Neural crest cell (in vitro differentiated cells): ENCODE data around the gene ANKRD13C. TPM values are rescaled to one million over a fixed set of nuclear protein-coding genes. Genes with fewer than 3 reads are reported as not detected.

ENCODE experiments used
- DNase-seq: peaks from one replicate; pipeline ENCODE4 v3.0.0; 2021; ENCODE audit warnings: low read depth, mixed read lengths, low spot score
- H3K27ac Mint-ChIP-seq: one replicate; pipeline ENCODE4 v1.8.0; 2021; ENCODE audit warnings: mild to moderate bottlenecking, mixed read lengths; ENCODE audit not compliant: unreplicated experiment
- H3K27me3 Mint-ChIP-seq: 2 replicates; pipeline ENCODE4 v1.8.0; 2021; ENCODE audit warnings: low read depth, mild to moderate bottlenecking, mixed read lengths
- H3K36me3 Mint-ChIP-seq: 2 replicates; pipeline ENCODE4 v1.8.0; 2021; ENCODE audit warnings: low read depth, mild to moderate bottlenecking, mixed read lengths
- H3K4me1 Mint-ChIP-seq: 2 replicates; pipeline ENCODE4 v1.8.0; 2021; ENCODE audit warnings: mixed read lengths
- H3K4me3 Mint-ChIP-seq: one replicate; pipeline ENCODE4 v1.8.0; 2021; ENCODE audit warnings: mild to moderate bottlenecking, mixed read lengths
- H3K9me3 Mint-ChIP-seq: 2 replicates; pipeline ENCODE4 v1.8.0; 2021; ENCODE audit warnings: mixed read lengths
- total RNA-seq: library from RNA; stranded (reverse); gene quantifications from 2 replicates; pipeline ENCODE4 v1.2.1, GENCODE V29; 2021
- TF ChIP-seq, protein P1 (sequence below): fragments of 200-600 bp; sonication (generic); conservative IDR thresholded peaks from 2 replicates; pipeline ENCODE4 v1.5.0; 2021; ENCODE audit warnings: antibody characterized with exemption, mild to moderate bottlenecking

The ANKRD13C gene
- total RNA-seq, 1 donor from 2014 or later = 21.5 TPM

DNA sequence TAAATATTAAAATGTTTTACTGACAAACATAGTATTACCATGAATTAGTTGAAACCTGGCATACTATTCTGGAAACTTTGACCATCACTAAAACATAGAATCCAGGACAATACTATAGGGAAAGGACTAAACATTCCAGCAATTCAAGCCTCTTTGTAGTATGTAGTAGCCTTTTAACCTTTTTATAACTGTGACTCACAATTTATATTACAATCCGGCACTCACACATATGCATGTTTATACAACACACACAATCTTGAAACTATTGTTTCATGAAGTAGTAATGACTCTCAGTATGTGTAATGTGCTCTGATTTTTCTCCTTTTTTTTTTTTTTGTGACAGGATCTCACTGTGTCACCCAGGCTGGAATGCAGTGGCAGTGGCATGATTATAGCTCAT, 64.3 kb downstream of the ANKRD13C start:
- DNase-seq = no peak
- Mint-ChIP-seq H3K36me3 (peaks cover 10% of the 10 kb centered on the region), H3K27me3 (no peaks in the 10 kb centered on the region), H3K4me3 (no peak overlapping the region), H3K27ac (no peak overlapping the region), H3K9me3 (no peaks in the 10 kb centered on the region), H3K4me1 (peaks cover 7% of the 10 kb centered on the region)
- TF ChIP-seq, protein P1, sequence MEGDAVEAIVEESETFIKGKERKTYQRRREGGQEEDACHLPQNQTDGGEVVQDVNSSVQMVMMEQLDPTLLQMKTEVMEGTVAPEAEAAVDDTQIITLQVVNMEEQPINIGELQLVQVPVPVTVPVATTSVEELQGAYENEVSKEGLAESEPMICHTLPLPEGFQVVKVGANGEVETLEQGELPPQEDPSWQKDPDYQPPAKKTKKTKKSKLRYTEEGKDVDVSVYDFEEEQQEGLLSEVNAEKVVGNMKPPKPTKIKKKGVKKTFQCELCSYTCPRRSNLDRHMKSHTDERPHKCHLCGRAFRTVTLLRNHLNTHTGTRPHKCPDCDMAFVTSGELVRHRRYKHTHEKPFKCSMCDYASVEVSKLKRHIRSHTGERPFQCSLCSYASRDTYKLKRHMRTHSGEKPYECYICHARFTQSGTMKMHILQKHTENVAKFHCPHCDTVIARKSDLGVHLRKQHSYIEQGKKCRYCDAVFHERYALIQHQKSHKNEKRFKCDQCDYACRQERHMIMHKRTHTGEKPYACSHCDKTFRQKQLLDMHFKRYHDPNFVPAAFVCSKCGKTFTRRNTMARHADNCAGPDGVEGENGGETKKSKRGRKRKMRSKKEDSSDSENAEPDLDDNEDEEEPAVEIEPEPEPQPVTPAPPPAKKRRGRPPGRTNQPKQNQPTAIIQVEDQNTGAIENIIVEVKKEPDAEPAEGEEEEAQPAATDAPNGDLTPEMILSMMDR = no peak

DNA sequence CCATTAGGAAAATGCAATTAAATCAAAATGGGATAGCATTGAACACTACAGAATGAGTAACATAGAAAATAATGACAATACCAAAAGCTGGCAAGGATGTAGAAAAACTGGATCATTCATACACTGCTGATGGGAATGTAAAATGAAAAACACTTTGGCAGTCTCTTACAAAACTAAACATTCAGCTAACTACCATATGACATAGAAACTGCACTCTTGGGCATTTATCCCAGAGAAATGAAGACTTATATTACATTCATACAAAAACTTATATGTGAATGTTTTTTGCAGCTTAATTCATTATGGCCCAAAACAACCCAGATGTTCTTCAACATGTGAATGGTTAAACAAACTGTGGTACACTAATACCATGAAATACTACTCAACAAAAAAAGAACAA, 66.4 kb downstream of the ANKRD13C start:
- peaks cover 7% of the 10 kb centered on the region for H3K4me1 Mint-ChIP-seq
- no peak for DNase-seq
- TF ChIP-seq, protein P1 = no peak
- H3K36me3 Mint-ChIP-seq = peaks cover 10% of the 10 kb centered on the region
- no peaks in the 10 kb centered on the region for H3K27me3 Mint-ChIP-seq
- H3K9me3 Mint-ChIP-seq = no peaks in the 10 kb centered on the region
- peak overlapping the region; percentile 43 for H3K27ac Mint-ChIP-seq
- no peak overlapping the region for H3K4me3 Mint-ChIP-seq

DNA sequence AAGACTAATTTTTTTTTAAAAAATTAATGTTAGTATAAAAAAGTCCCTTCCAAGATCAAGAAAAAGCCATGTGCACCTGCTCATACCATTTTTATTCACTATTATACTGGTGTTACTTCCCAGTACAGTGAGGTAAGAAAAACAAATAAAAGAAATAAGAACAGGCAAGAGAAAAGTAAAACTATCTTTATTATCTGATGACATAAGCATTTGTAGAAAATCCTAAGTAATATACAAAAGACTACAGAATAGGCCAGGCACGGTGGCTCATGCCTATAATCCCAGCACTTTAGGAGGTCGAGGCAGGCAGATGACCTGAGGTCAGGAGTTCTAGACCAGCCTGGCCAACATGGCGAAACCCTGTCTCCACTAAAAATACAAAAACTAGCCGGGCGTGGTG, 68.1 kb downstream of the ANKRD13C start:
- no peak for DNase-seq
- TF ChIP-seq, protein P1 = no peak
- Mint-ChIP-seq H3K9me3 (no peaks in the 10 kb centered on the region), H3K36me3 (peaks cover 10% of the 10 kb centered on the region), H3K27ac (no peak overlapping the region), H3K4me3 (no peak overlapping the region), H3K4me1 (peaks cover 7% of the 10 kb centered on the region), H3K27me3 (no peaks in the 10 kb centered on the region)

DNA sequence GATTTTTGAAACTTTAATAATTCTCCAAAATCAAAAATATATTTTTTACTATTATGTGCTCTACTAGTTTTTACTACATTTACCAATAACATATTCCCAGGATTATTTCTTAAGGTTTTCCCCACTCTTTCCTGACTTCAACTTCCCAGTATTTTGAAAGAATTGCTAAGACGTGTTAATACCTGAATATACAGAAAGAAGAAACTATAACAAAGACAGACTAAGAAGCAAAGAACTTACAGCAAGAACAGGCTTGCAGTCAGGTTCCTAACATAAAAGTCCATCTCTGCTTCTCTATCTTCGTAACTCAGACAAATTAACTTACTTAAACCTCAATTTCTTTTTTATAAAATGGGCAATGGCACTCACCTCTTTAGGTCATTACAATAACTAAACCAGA, 70.2 kb downstream of the ANKRD13C start:
- H3K36me3 Mint-ChIP-seq = peaks cover 8% of the 10 kb centered on the region

DNA sequence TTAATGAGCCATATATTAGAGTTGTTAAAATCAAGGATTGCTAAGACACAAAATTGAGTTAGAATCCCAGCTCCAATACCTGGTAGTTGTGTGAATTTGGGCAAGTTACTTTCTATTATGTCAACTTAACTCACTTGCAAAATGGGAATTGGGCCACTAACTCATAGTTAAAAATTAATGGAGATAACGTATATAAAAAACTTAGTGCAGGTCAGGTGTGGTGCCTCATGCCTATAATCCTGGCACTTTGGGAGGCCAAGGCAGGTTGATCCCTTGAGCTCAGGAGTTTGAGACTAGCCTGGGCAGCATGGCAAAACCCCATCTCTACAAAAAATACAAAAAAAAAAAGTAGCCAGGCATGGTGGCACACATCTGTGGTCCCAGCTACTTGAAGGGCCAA, 75.8 kb downstream of the ANKRD13C start:
- Mint-ChIP-seq H3K27me3 (no peaks in the 10 kb centered on the region), H3K4me3 (no peak overlapping the region), H3K9me3 (no peaks in the 10 kb centered on the region), H3K4me1 (no peaks in the 10 kb centered on the region), H3K36me3 (peaks cover 3% of the 10 kb centered on the region), H3K27ac (no peak overlapping the region)
- no peak for DNase-seq
- TF ChIP-seq, protein P1 = no peak

More for the DNA sequence above, 70.2 kb downstream of the ANKRD13C start:
- Mint-ChIP-seq H3K27me3 (no peaks in the 10 kb centered on the region), H3K9me3 (no peaks in the 10 kb centered on the region), H3K4me3 (no peak overlapping the region), H3K27ac (no peak overlapping the region), H3K4me1 (no peaks in the 10 kb centered on the region)
- no peak for DNase-seq
- TF ChIP-seq, protein P1 = no peak

DNA sequence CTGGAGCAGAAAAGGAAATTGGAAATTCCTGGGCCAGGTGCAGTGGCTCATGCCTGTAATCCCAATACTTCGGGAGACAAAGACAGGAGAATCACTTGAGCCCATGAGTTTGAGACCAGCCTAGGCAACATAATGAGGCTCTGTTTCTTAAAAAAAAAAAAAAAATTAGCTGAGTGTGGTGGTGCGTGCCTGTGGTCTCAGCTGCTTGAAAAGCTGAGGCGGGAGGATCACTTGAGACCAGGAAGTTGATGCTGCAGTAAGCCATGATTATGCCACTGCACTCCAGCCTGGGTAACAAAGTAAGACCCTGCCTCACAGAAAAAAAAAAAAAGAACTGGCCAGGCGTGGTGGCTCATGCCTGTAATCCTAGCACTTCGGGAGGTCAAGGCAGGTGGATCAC, 76.6 kb downstream of the ANKRD13C start:
- no peak overlapping the region for H3K4me3 Mint-ChIP-seq
- TF ChIP-seq, protein P1 = no peak
- no peaks in the 10 kb centered on the region for H3K27me3 Mint-ChIP-seq
- H3K9me3 Mint-ChIP-seq = no peaks in the 10 kb centered on the region
- H3K4me1 Mint-ChIP-seq = no peaks in the 10 kb centered on the region
- H3K27ac Mint-ChIP-seq = no peak overlapping the region
- H3K36me3 Mint-ChIP-seq = peaks cover 8% of the 10 kb centered on the region
- DNase-seq = no peak
